Naive thymus-derived CD4-positive, alpha-beta T cell (primary cell): ENCODE results near the gene GSTM2. TPM values are rescaled to one million over a fixed set of nuclear protein-coding genes. Genes with fewer than 3 reads are reported as not detected.

Experiments used
- ATAC-seq: fragments of 150-1000 bp; cut with Tn5 transposase; 2 replicates; pipeline ENCODE4 v1.10.0; 2021; ENCODE audit warnings: mild to moderate bottlenecking, moderate library complexity
- CTCF ChIA-PET: fragments of 350-600 bp; sonication (Branson Sonifier 250); formaldehyde crosslinking; loops from one replicate; lab custom pipeline; 2021; ENCODE audit warnings: antibody characterized with exemption; lab: Charles Lee
- POLR2A ChIA-PET: fragments of 350-600 bp; sonication (Branson Sonifier 250); formaldehyde crosslinking; loops from one replicate; lab custom pipeline; 2021; ENCODE audit warnings: antibody characterized with exemption, inconsistent platforms; lab: Charles Lee
- DNase-seq, 9 donors: peaks; one replicate each; pipeline versions ENCODE4 v3.0.0 to v3.0.0-alpha.2; 2020 to 2022; ENCODE audit warnings: mixed read lengths in 1 of 9
- H3K27ac ChIP-seq: one replicate; pipeline ENCODE4 v1.7.0; 2013; ENCODE audit warnings: mild to moderate bottlenecking, low read depth, low read length, moderate library complexity
- H3K27me3 ChIP-seq, 2 donors: one replicate each; pipeline ENCODE4 v1.7.0; 2013; ENCODE audit warnings: low read length in 2 of 2, mild to moderate bottlenecking in 2 of 2, moderate library complexity in 2 of 2; ENCODE audit not compliant: control insufficient read depth in 2 of 2, insufficient read depth in 2 of 2
- H3K36me3 ChIP-seq, 3 experiments: 1 replicate in 2 of 3; 2 replicates in 1 of 3; pipeline ENCODE4 v1.7.0; 2013; ENCODE audit warnings: low read length in 3 of 3, mild to moderate bottlenecking in 3 of 3, moderate library complexity in 1 of 3; ENCODE audit not compliant: insufficient read depth in 3 of 3, control insufficient read depth in 2 of 3
- H3K4me1 ChIP-seq, 2 donors: one replicate each; pipeline ENCODE4 v1.7.0; 2013; ENCODE audit warnings: low read length in 2 of 2, mild to moderate bottlenecking in 2 of 2, moderate library complexity in 1 of 2; ENCODE audit not compliant: control insufficient read depth in 2 of 2, insufficient read depth in 2 of 2
- H3K4me3 ChIP-seq: 2 replicates; pipeline ENCODE4 v1.7.0; 2013; ENCODE audit warnings: mild to moderate bottlenecking, low read length
- H3K9me3 ChIP-seq, 3 experiments: 1 replicate in 2 of 3; 2 replicates in 1 of 3; pipeline ENCODE4 v1.7.0; 2013; ENCODE audit warnings: low read length in 3 of 3; ENCODE audit not compliant: control insufficient read depth in 2 of 3
- H3K27ac Mint-ChIP-seq, 9 donors: one replicate each; pipeline ENCODE4 v1.8.0; 2020 to 2022; ENCODE audit warnings: mixed read lengths in 9 of 9, mild to moderate bottlenecking in 8 of 9, moderate library complexity in 5 of 9, inconsistent platforms in 2 of 9
- H3K27me3 Mint-ChIP-seq, 5 donors: one replicate each; pipeline ENCODE4 v1.8.0; 2021 to 2022; ENCODE audit warnings: mixed read lengths in 5 of 5, mild to moderate bottlenecking in 1 of 5
- H3K36me3 Mint-ChIP-seq, 5 donors: one replicate each; pipeline ENCODE4 v1.8.0; 2020 to 2022; ENCODE audit warnings: mixed read lengths in 5 of 5, mild to moderate bottlenecking in 3 of 5, inconsistent platforms in 1 of 5
- H3K4me1 Mint-ChIP-seq, 7 donors: one replicate each; pipeline ENCODE4 v1.8.0; 2020 to 2022; ENCODE audit warnings: mixed read lengths in 7 of 7, mild to moderate bottlenecking in 3 of 7, inconsistent platforms in 1 of 7
- H3K4me3 Mint-ChIP-seq, 10 donors: one replicate each; pipeline ENCODE4 v1.8.0; 2020 to 2022; ENCODE audit warnings: mild to moderate bottlenecking in 10 of 10, mixed read lengths in 10 of 10, moderate library complexity in 6 of 10, inconsistent platforms in 2 of 10
- H3K9me3 Mint-ChIP-seq, 11 donors: one replicate each; pipeline ENCODE4 v1.8.0; 2020 to 2022; ENCODE audit warnings: mixed read lengths in 11 of 11, mild to moderate bottlenecking in 4 of 11, inconsistent platforms in 1 of 11, moderate library complexity in 1 of 11
- intact Hi-C, 2 donors: fragments of 100-400 bp; cut with micrococcal nuclease; formaldehyde crosslinking; loops; one replicate each; pipeline ENCODE4 v1.15.1; 2023
- polyA plus RNA-seq, 2 donors: library from polyadenylated mRNA; unstranded; fragments of 300-500 nt; fragmentation: Illumina TruSeq; gene quantifications; one replicate each; pipeline ENCODE4 v1.2.3, GENCODE V29; 2021
- total RNA-seq, 6 experiments: library from RNA in 5 of 6; stranded (reverse) in 5 of 6; gene quantifications; 1 replicate in 5 of 6; 2 replicates in 1 of 6; pipeline ENCODE4 v1.2.3 and lab custom pipeline; 2021 to 2026

GSTM2 gene
- total and polyA plus RNA-seq, 7 experiments from 2014 or later, result 52.2 to 201 (median 72.2) TPM

GRCh38 chr1:109716570-109717090 lies 48.8 kb downstream of the GSTM2 start:
- H3K4me3 Mint-ChIP-seq, result no peak overlapping the region
- ATAC-seq (no peak), DNase-seq (no peak)
- peaks cover 0 to 3% (median 0%) of the 10 kb centered on the region in 7 donors for H3K4me1 Mint-ChIP-seq
- H3K27ac Mint-ChIP-seq, result no peak overlapping the region
- Histone ChIP-seq H3K27ac (no peak overlapping the region), H3K4me3 (no peak overlapping the region), H3K4me1 (no peaks in the 10 kb centered on the region), H3K9me3 (no peaks in the 10 kb centered on the region), H3K36me3 (no peaks in the 10 kb centered on the region), H3K27me3 (no peaks in the 10 kb centered on the region)
- H3K9me3 Mint-ChIP-seq, result no peaks in the 10 kb centered on the region
- H3K36me3 Mint-ChIP-seq, result peaks cover 0 to 5% (median 0%) of the 10 kb centered on the region in 5 donors
- POLR2A ChIA-PET, result no interaction called here
- CTCF ChIA-PET, result no interaction called here
- intact Hi-C loops, result no loop called here
- peaks cover 18 to 30% (median 20%) of the 10 kb centered on the region in 5 donors for H3K27me3 Mint-ChIP-seq

GRCh38 chr1:109717729-109718128 lies 49.9 kb downstream of the GSTM2 start:
- Histone ChIP-seq H3K9me3 (no peaks in the 10 kb centered on the region), H3K27me3 (no peaks in the 10 kb centered on the region), H3K4me1 (no peaks in the 10 kb centered on the region), H3K4me3 (no peak overlapping the region), H3K36me3 (no peaks in the 10 kb centered on the region), H3K27ac (no peak overlapping the region)
- Mint-ChIP-seq H3K36me3 (peaks cover 0 to 5% (median 0%) of the 10 kb centered on the region in 5 donors), H3K27me3 (peaks cover 18 to 30% (median 20%) of the 10 kb centered on the region in 5 donors), H3K4me1 (no peaks in the 10 kb centered on the region), H3K27ac (peak overlapping the region in 2 of 9 donors; percentile 51 to 67), H3K9me3 (no peaks in the 10 kb centered on the region), H3K4me3 (no peak overlapping the region)
- POLR2A ChIA-PET, result no interaction called here
- intact Hi-C loops, result no loop called here
- CTCF ChIA-PET, result interaction anchor here (0.8 kb wide), 1 partner anchor 56 kb away, joined by 3 read pairs; no protein-coding TSS in a partner anchor
- ATAC-seq, result no peak
- no peak for DNase-seq

GRCh38 chr1:109718495-109718894 lies 50.6 kb downstream of the GSTM2 start:
- Histone ChIP-seq H3K9me3 (no peaks in the 10 kb centered on the region), H3K4me3 (no peak overlapping the region), H3K27me3 (no peaks in the 10 kb centered on the region), H3K36me3 (no peaks in the 10 kb centered on the region), H3K27ac (no peak overlapping the region), H3K4me1 (no peaks in the 10 kb centered on the region)
- peaks cover 14 to 28% (median 17%) of the 10 kb centered on the region in 5 donors for H3K27me3 Mint-ChIP-seq
- ATAC-seq (no peak), DNase-seq (no peak)
- H3K9me3 Mint-ChIP-seq, result no peaks in the 10 kb centered on the region
- peaks cover 0 to 5% (median 0%) of the 10 kb centered on the region in 5 donors for H3K36me3 Mint-ChIP-seq
- H3K4me3 Mint-ChIP-seq, result no peak overlapping the region
- ChIA-PET POLR2A (no interaction called here), CTCF (no interaction called here)
- intact Hi-C loops, result no loop called here
- no peak overlapping the region for H3K27ac Mint-ChIP-seq
- no peaks in the 10 kb centered on the region for H3K4me1 Mint-ChIP-seq

- peaks cover 0 to 5% (median 0%) of the 10 kb centered on the region in 5 donors for H3K36me3 Mint-ChIP-seq
- no peak overlapping the region for H3K4me3 ChIP-seq
- no peak overlapping the region for H3K4me3 Mint-ChIP-seq
- intact Hi-C loops, result no loop called here
- peaks cover 8 to 19% (median 10%) of the 10 kb centered on the region in 5 donors for H3K27me3 Mint-ChIP-seq
- no peaks in the 10 kb centered on the region for H3K4me1 ChIP-seq
- CTCF ChIA-PET, result no interaction called here
- POLR2A ChIA-PET, result no interaction called here
- no peaks in the 10 kb centered on the region for H3K9me3 ChIP-seq
- H3K27me3 ChIP-seq, result no peaks in the 10 kb centered on the region
- no peaks in the 10 kb centered on the region for H3K36me3 ChIP-seq
- H3K27ac Mint-ChIP-seq, result no peak overlapping the region
- DNase-seq (no peak), ATAC-seq (no peak)
- H3K27ac ChIP-seq, result no peak overlapping the region
- no peaks in the 10 kb centered on the region for H3K9me3 Mint-ChIP-seq
- H3K4me1 Mint-ChIP-seq, result no peaks in the 10 kb centered on the region
Measured at GRCh38 chr1:109719337-109719837, 51.5 kb downstream of the GSTM2 start.

- Mint-ChIP-seq H3K4me3 (no peak overlapping the region), H3K27ac (no peak overlapping the region), H3K36me3 (peaks cover 0 to 5% (median 0%) of the 10 kb centered on the region in 5 donors), H3K27me3 (peaks cover 0 to 15% (median 0%) of the 10 kb centered on the region in 5 donors), H3K4me1 (no peaks in the 10 kb centered on the region), H3K9me3 (no peaks in the 10 kb centered on the region)
- no peaks in the 10 kb centered on the region for H3K4me1 ChIP-seq
- H3K9me3 ChIP-seq, result no peaks in the 10 kb centered on the region
- no peaks in the 10 kb centered on the region for H3K36me3 ChIP-seq
- ChIA-PET CTCF (interaction anchor here (0.8 kb wide), 1 partner anchor 263 kb away, joined by 3 read pairs; no protein-coding TSS in a partner anchor), POLR2A (no interaction called here)
- no peak overlapping the region for H3K4me3 ChIP-seq
- H3K27ac ChIP-seq, result no peak overlapping the region
- DNase-seq (no peak), ATAC-seq (no peak)
- H3K27me3 ChIP-seq, result no peaks in the 10 kb centered on the region
- intact Hi-C loops, result no loop called here
Measured at GRCh38 chr1:109721042-109721441, 53.2 kb downstream of the GSTM2 start.

GRCh38 chr1:109721971-109722370 lies 54.1 kb downstream of the GSTM2 start:
- ATAC-seq (no peak), DNase-seq (no peak)
- no peak overlapping the region for H3K27ac Mint-ChIP-seq
- Histone ChIP-seq H3K27me3 (no peaks in the 10 kb centered on the region), H3K36me3 (no peaks in the 10 kb centered on the region), H3K9me3 (no peaks in the 10 kb centered on the region), H3K4me1 (no peaks in the 10 kb centered on the region), H3K27ac (no peak overlapping the region), H3K4me3 (no peak overlapping the region)
- intact Hi-C loops, result no loop called here
- H3K4me3 Mint-ChIP-seq, result no peak overlapping the region
- peaks cover 0 to 15% (median 0%) of the 10 kb centered on the region in 5 donors for H3K27me3 Mint-ChIP-seq
- H3K36me3 Mint-ChIP-seq, result no peaks in the 10 kb centered on the region
- no peaks in the 10 kb centered on the region for H3K9me3 Mint-ChIP-seq
- ChIA-PET CTCF (no interaction called here), POLR2A (interaction anchor here (1.2 kb wide), 1 partner anchor 80 kb away, joined by 7 read pairs; no protein-coding TSS in a partner anchor)
- no peaks in the 10 kb centered on the region for H3K4me1 Mint-ChIP-seq
